ENCODE results near the gene LRRC59.
"Not testable (repeated sequence)": the region's sequence is repeated elsewhere in the genome, so short reads cannot be mapped to it uniquely, and the experiment has no call there.

LRRC59 gene

GRCh38 chr17:50428831-50429424, 31.6 kb upstream of the LRRC59 start:
- Histone ChIP-seq H3K4me1 (ENCODE audit: control extremely low read depth in 1 of 4, control insufficient read depth in 4 of 4, insufficient read depth in 4 of 4, low read length in 3 of 4) (peaks cover 9 to 36% (median 33%) of the 10 kb centered on the region in 4 experiments), H3K27me3 (replicated peaks in 2 of 5; ENCODE audit: control insufficient read depth in 4 of 5, insufficient read depth in 5 of 5, low read length in 4 of 5) (no peaks in the 10 kb centered on the region)

GRCh38 chr17:50428126-50428525, 30.8 kb upstream of the LRRC59 start:
- CTCF ChIA-PET; H3K4me3 ChIP-seq (ENCODE audit: control insufficient read depth in 1 of 7, extremely low read depth in 1 of 7, insufficient read depth in 4 of 7, low read depth in 2 of 7, low read length in 6 of 7); POLR2A ChIA-PET: not testable (repeated sequence)

More at GRCh38 chr17:50428831-50429424, 31.6 kb upstream of the LRRC59 start:
- H3K36me3 ChIP-seq (ENCODE audit: control insufficient read depth in 4 of 4, insufficient read depth in 4 of 4, low read length in 3 of 4) = peaks cover 0 to 5% (median 3%) of the 10 kb centered on the region in 4 experiments
- no peak overlapping the region for H3K27ac ChIP-seq (ENCODE audit: insufficient read depth in 1 of 2, low read depth in 1 of 2, low read length in 2 of 2, poor library complexity in 1 of 2, severe bottlenecking in 2 of 2)
- 90% methylated on average over 3 of the region's 7 CpGs for WGBS (ENCODE audit: insufficient coverage)
- POLR2A ChIA-PET = no interaction called here
- H3K4me3 ChIP-seq (ENCODE audit: control insufficient read depth in 1 of 7, extremely low read depth in 1 of 7, insufficient read depth in 4 of 7, low read depth in 2 of 7, low read length in 6 of 7) = no peak overlapping the region
- CTCF ChIA-PET = interaction anchor here (0.8 to 1.9 kb wide), 2 partner anchors 32 to 67 kb away, joined by 3 to 7 read pairs; partner anchors contain the start of gene LRRC59
- no peak for DNase-seq
- no peaks in the 10 kb centered on the region for H3K9me3 ChIP-seq (ENCODE audit: control extremely low read depth in 1 of 5, control insufficient read depth in 4 of 5, insufficient read depth in 2 of 5, low read depth in 1 of 5, low read length in 4 of 5)

GRCh38 chr17:50426814-50427787, 29.8 kb upstream of the LRRC59 start:
- peaks cover 9 to 40% (median 37%) of the 10 kb centered on the region in 4 experiments for H3K4me1 ChIP-seq (ENCODE audit: control extremely low read depth in 1 of 4, control insufficient read depth in 4 of 4, insufficient read depth in 4 of 4, low read length in 3 of 4)
- DNase-seq = peak; percentile 31 to 50 (median 38)

More at GRCh38 chr17:50428126-50428525, 30.8 kb upstream of the LRRC59 start:
- WGBS (ENCODE audit: insufficient coverage) = 86% methylated on average over 5 of the region's 6 CpGs
- DNase-seq; H3K36me3 ChIP-seq (ENCODE audit: control insufficient read depth in 4 of 4, insufficient read depth in 4 of 4, low read length in 3 of 4); H3K27me3 ChIP-seq (replicated peaks in 2 of 5; ENCODE audit: control insufficient read depth in 4 of 5, insufficient read depth in 5 of 5, low read length in 4 of 5); H3K9me3 ChIP-seq (ENCODE audit: control extremely low read depth in 1 of 5, control insufficient read depth in 4 of 5, insufficient read depth in 2 of 5, low read depth in 1 of 5, low read length in 4 of 5): not testable (repeated sequence)
- Histone ChIP-seq H3K4me1 (ENCODE audit: control extremely low read depth in 1 of 4, control insufficient read depth in 4 of 4, insufficient read depth in 4 of 4, low read length in 3 of 4) (peaks cover 9 to 40% (median 37%) of the 10 kb centered on the region in 4 experiments), H3K27ac (ENCODE audit: insufficient read depth in 1 of 2, low read depth in 1 of 2, low read length in 2 of 2, poor library complexity in 1 of 2, severe bottlenecking in 2 of 2) (peak overlapping the region in 1 of 2 experiments; percentile 49)

GRCh38 chr17:50426472-50426782, 29.1 kb upstream of the LRRC59 start:
- H3K27ac ChIP-seq (ENCODE audit: insufficient read depth in 1 of 2, low read depth in 1 of 2, low read length in 2 of 2, poor library complexity in 1 of 2, severe bottlenecking in 2 of 2) = peak overlapping the region in 1 of 2 experiments; percentile 80
- POLR2A ChIA-PET = interaction anchor here (0.7 to 1.8 kb wide), 2 partner anchors 29 to 87 kb away, joined by 3 to 8 read pairs; partner anchors contain the start of gene LRRC59
- peaks cover 0 to 2% (median 0%) of the 10 kb centered on the region in 4 experiments for H3K36me3 ChIP-seq (ENCODE audit: control insufficient read depth in 4 of 4, insufficient read depth in 4 of 4, low read length in 3 of 4)
- CTCF ChIA-PET = interaction anchor here (0.7 to 2.7 kb wide), 8 partner anchors 10 to 64 kb away, joined by 3 to 16 read pairs (median 3); partner anchors contain the start of gene LRRC59
- WGBS (ENCODE audit: insufficient coverage) = 0% methylated on average over 3 of the region's 7 CpGs
- H3K27me3 ChIP-seq (replicated peaks in 2 of 5; ENCODE audit: control insufficient read depth in 4 of 5, insufficient read depth in 5 of 5, low read length in 4 of 5) = no peaks in the 10 kb centered on the region
- H3K4me3 ChIP-seq (ENCODE audit: control insufficient read depth in 1 of 7, extremely low read depth in 1 of 7, insufficient read depth in 4 of 7, low read depth in 2 of 7, low read length in 6 of 7) = peak overlapping the region; percentile 44 to 85 (median 79)
- DNase-seq = no peak
- no peaks in the 10 kb centered on the region for H3K9me3 ChIP-seq (ENCODE audit: control extremely low read depth in 1 of 5, control insufficient read depth in 4 of 5, insufficient read depth in 2 of 5, low read depth in 1 of 5, low read length in 4 of 5)
- H3K4me1 ChIP-seq (ENCODE audit: control extremely low read depth in 1 of 4, control insufficient read depth in 4 of 4, insufficient read depth in 4 of 4, low read length in 3 of 4) = peaks cover 9 to 47% (median 40%) of the 10 kb centered on the region in 4 experiments

More at GRCh38 chr17:50426814-50427787, 29.8 kb upstream of the LRRC59 start:
- ChIA-PET POLR2A (interaction anchor here (0.5 to 1.8 kb wide), 3 partner anchors 15 to 86 kb away, joined by 3 to 8 read pairs (median 3); partner anchors contain the start of gene LRRC59), CTCF (interaction anchor here (0.7 to 2.7 kb wide), 7 partner anchors 9 to 52 kb away, joined by 3 to 16 read pairs (median 3); partner anchors contain the start of gene LRRC59)
- Histone ChIP-seq H3K27me3 (replicated peaks in 2 of 5; ENCODE audit: control insufficient read depth in 4 of 5, insufficient read depth in 5 of 5, low read length in 4 of 5) (no peaks in the 10 kb centered on the region), H3K4me3 (ENCODE audit: control insufficient read depth in 1 of 7, extremely low read depth in 1 of 7, insufficient read depth in 4 of 7, low read depth in 2 of 7, low read length in 6 of 7) (peak overlapping the region; percentile 44 to 85 (median 79)), H3K27ac (ENCODE audit: insufficient read depth in 1 of 2, low read depth in 1 of 2, low read length in 2 of 2, poor library complexity in 1 of 2, severe bottlenecking in 2 of 2) (peak overlapping the region in 1 of 2 experiments; percentile 80), H3K36me3 (ENCODE audit: control insufficient read depth in 4 of 4, insufficient read depth in 4 of 4, low read length in 3 of 4) (peaks cover 0 to 2% (median 0%) of the 10 kb centered on the region in 4 experiments), H3K9me3 (ENCODE audit: control extremely low read depth in 1 of 5, control insufficient read depth in 4 of 5, insufficient read depth in 2 of 5, low read depth in 1 of 5, low read length in 4 of 5) (no peaks in the 10 kb centered on the region)
- WGBS (ENCODE audit: insufficient coverage) = 0% methylated on average over 3 of the region's 4 CpGs

- DNase-seq = peak; percentile 53 to 75 (median 62)
- CTCF ChIA-PET = interaction anchor here (0.7 to 2.7 kb wide), 6 partner anchors 10 to 64 kb away, joined by 3 to 16 read pairs (median 4); partner anchors contain the start of gene LRRC59
- Histone ChIP-seq H3K27me3 (replicated peaks in 2 of 5; ENCODE audit: control insufficient read depth in 4 of 5, insufficient read depth in 5 of 5, low read length in 4 of 5) (no peaks in the 10 kb centered on the region), H3K4me1 (ENCODE audit: control extremely low read depth in 1 of 4, control insufficient read depth in 4 of 4, insufficient read depth in 4 of 4, low read length in 3 of 4) (peaks cover 11 to 52% (median 44%) of the 10 kb centered on the region in 4 experiments), H3K27ac (ENCODE audit: insufficient read depth in 1 of 2, low read depth in 1 of 2, low read length in 2 of 2, poor library complexity in 1 of 2, severe bottlenecking in 2 of 2) (peak within 1 kb of the TSS in 1 of 2 experiments; percentile 80), H3K4me3 (ENCODE audit: control insufficient read depth in 1 of 7, extremely low read depth in 1 of 7, insufficient read depth in 4 of 7, low read depth in 2 of 7, low read length in 6 of 7) (peak within 1 kb of the TSS; percentile 44 to 85 (median 79)), H3K36me3 (ENCODE audit: control insufficient read depth in 4 of 4, insufficient read depth in 4 of 4, low read length in 3 of 4) (peaks cover 0 to 2% (median 0%) of the 10 kb centered on the region in 4 experiments), H3K9me3 (ENCODE audit: control extremely low read depth in 1 of 5, control insufficient read depth in 4 of 5, insufficient read depth in 2 of 5, low read depth in 1 of 5, low read length in 4 of 5) (no peaks in the 10 kb centered on the region)
- POLR2A ChIA-PET = interaction anchor here (0.5 to 1.8 kb wide), 2 partner anchors 29 to 1822 kb away, joined by 3 to 8 read pairs; partner anchors contain the start of gene LRRC59
- WGBS (ENCODE audit: insufficient coverage) = under 1% methylated on average over 49 of the region's 70 CpGs
Measured at GRCh38 chr17:50425682-50426471, 28.6 kb upstream of the LRRC59 start, which contains the start of gene ACSF2. Gene ACSF2 (plus strand): TSS chr17:50426218. CDS start chr17:50426262, 44 bp downstream.

Data from common myeloid progenitor, CD34-positive (primary cell).